ENCODE measurements around the gene CRHR1.

Gene CRHR1

GRCh38 chr17:45841883-45842525 is 57.9 kb downstream of the CRHR1 start:
- H3K27ac ChIP-seq = no peak overlapping the region
- no peak for TF ChIP-seq CTCF (conservative IDR thresholded peaks at IDR 0.05)
- TF ChIP-seq ZFX (IDR thresholded peaks at IDR 0.05) = no peak

GRCh38 chr17:45843722-45844121 is 59.6 kb downstream of the CRHR1 start:
- TF ChIP-seq CTCF (conservative IDR thresholded peaks at IDR 0.05) (no peak), ZFX (IDR thresholded peaks at IDR 0.05) (no peak)
- H3K27ac ChIP-seq = no peak overlapping the region

GRCh38 chr17:45844695-45845375 is 60.7 kb downstream of the CRHR1 start, which contains the start of gene SPPL2C:
Gene SPPL2C, plus strand, starts transcription at chr17:45844881. Its CDS starts 26 bp downstream, at chr17:45844907.
- no peak within 1 kb of the TSS for H3K27ac ChIP-seq

GRCh38 chr17:45845376-45846185 is 61.5 kb downstream of the CRHR1 start:
- TF ChIP-seq CTCF (conservative IDR thresholded peaks at IDR 0.05) (no peak), ZFX (IDR thresholded peaks at IDR 0.05) (no peak)
- H3K27ac ChIP-seq = no peak overlapping the region

More at GRCh38 chr17:45844695-45845375, 60.7 kb downstream of the CRHR1 start, which contains the start of gene SPPL2C:
- no peak for TF ChIP-seq CTCF (conservative IDR thresholded peaks at IDR 0.05)
- TF ChIP-seq ZFX (IDR thresholded peaks at IDR 0.05) = no peak

GRCh38 chr17:45846223-45846622 is 62.1 kb downstream of the CRHR1 start:
- H3K27ac ChIP-seq = no peak overlapping the region
- TF ChIP-seq CTCF (conservative IDR thresholded peaks at IDR 0.05) = no peak
- no peak for TF ChIP-seq ZFX (IDR thresholded peaks at IDR 0.05)

GRCh38 chr17:45846646-45847045 is 62.5 kb downstream of the CRHR1 start:
- H3K27ac ChIP-seq = no peak overlapping the region
- TF ChIP-seq ZFX (IDR thresholded peaks at IDR 0.05) (no peak), CTCF (conservative IDR thresholded peaks at IDR 0.05) (no peak)

- no peak for TF ChIP-seq CTCF (conservative IDR thresholded peaks at IDR 0.05)
- TF ChIP-seq ZFX (IDR thresholded peaks at IDR 0.05) = no peak
- no peak overlapping the region for H3K27ac ChIP-seq
These were observed 63.0 kb downstream of the CRHR1 start for GRCh38 chr17:45847101-45847500.

All from C4-2B (cell line).